ENCODE data around the gene DNAH11.

The DNAH11 gene

GRCh38 chr7:21717323-21717722 is 174.5 kb downstream of the DNAH11 start:
- TF ChIP-seq SPI1 (IDR thresholded peaks at IDR 0.05; ENCODE audit: borderline replicate concordance, low read depth) (peak; percentile 61; the same call in 1 of the 2 replicates), CTCF (IDR thresholded peaks at IDR 0.05; ENCODE audit: insufficient read depth, low read length) (no peak)
- no peak overlapping the region for H3K27ac ChIP-seq (replicated peaks)
- no peak for DNase-seq (ENCODE audit: low read depth in 1 of 2, low spot score in 1 of 2)
- H3K4me3 ChIP-seq (replicated peaks; ENCODE audit: insufficient read depth, low read length) = no peak overlapping the region
- no peaks in the 10 kb centered on the region for H3K27me3 ChIP-seq (ENCODE audit: insufficient read depth, poor library complexity, severe bottlenecking)

GRCh38 chr7:21718391-21718790 is 175.6 kb downstream of the DNAH11 start:
- DNase-seq (ENCODE audit: low read depth in 1 of 2, low spot score in 1 of 2) = no peak
- H3K4me3 ChIP-seq (replicated peaks; ENCODE audit: insufficient read depth, low read length) = no peak overlapping the region

GRCh38 chr7:21719846-21720245 is 177.0 kb downstream of the DNAH11 start:
- TF ChIP-seq GABPA (IDR thresholded peaks at IDR 0.05; ENCODE audit: low read depth) (no peak), REST (IDR thresholded peaks at IDR 0.05; ENCODE audit: insufficient replicate concordance, low read depth) (no peak), CTCF (IDR thresholded peaks at IDR 0.05; ENCODE audit: insufficient read depth, low read length) (no peak), SPI1 (IDR thresholded peaks at IDR 0.05; ENCODE audit: borderline replicate concordance, low read depth) (no peak), POLR2AphosphoS5 (IDR thresholded peaks at IDR 0.05; ENCODE audit: low read depth) (no peak)
- no peak overlapping the region for H3K4me3 ChIP-seq (replicated peaks; ENCODE audit: insufficient read depth, low read length)
- no peak for DNase-seq (ENCODE audit: low read depth in 1 of 2, low spot score in 1 of 2)
- no peaks in the 10 kb centered on the region for H3K27me3 ChIP-seq (ENCODE audit: insufficient read depth, poor library complexity, severe bottlenecking)
- H3K27ac ChIP-seq (replicated peaks) = no peak overlapping the region

More at GRCh38 chr7:21718391-21718790, 175.6 kb downstream of the DNAH11 start:
- Histone ChIP-seq H3K27me3 (ENCODE audit: insufficient read depth, poor library complexity, severe bottlenecking) (no peaks in the 10 kb centered on the region), H3K27ac (replicated peaks) (no peak overlapping the region)
- no peak for TF ChIP-seq GABPA (IDR thresholded peaks at IDR 0.05; ENCODE audit: low read depth)
- no peak for TF ChIP-seq POLR2AphosphoS5 (IDR thresholded peaks at IDR 0.05; ENCODE audit: low read depth)
- no peak for TF ChIP-seq CTCF (IDR thresholded peaks at IDR 0.05; ENCODE audit: insufficient read depth, low read length)
- no peak for TF ChIP-seq REST (IDR thresholded peaks at IDR 0.05; ENCODE audit: insufficient replicate concordance, low read depth)
- TF ChIP-seq SPI1 (IDR thresholded peaks at IDR 0.05; ENCODE audit: borderline replicate concordance, low read depth) = no peak

- TF ChIP-seq POLR2AphosphoS5 (IDR thresholded peaks at IDR 0.05; ENCODE audit: low read depth) = no peak
- peak; percentile 5 for TF ChIP-seq CTCF (IDR thresholded peaks at IDR 0.05; ENCODE audit: insufficient read depth, low read length)
- H3K4me3 ChIP-seq (replicated peaks; ENCODE audit: insufficient read depth, low read length) = no peak overlapping the region
- no peak overlapping the region for H3K27ac ChIP-seq (replicated peaks)
- no peaks in the 10 kb centered on the region for H3K27me3 ChIP-seq (ENCODE audit: insufficient read depth, poor library complexity, severe bottlenecking)
- no peak for DNase-seq (ENCODE audit: low read depth in 1 of 2, low spot score in 1 of 2)
These were observed 179.5 kb downstream of the DNAH11 start for GRCh38 chr7:21722371-21722770.
